Measurements from ENCODE around the gene THAP11. TPM values are rescaled to one million over a fixed set of nuclear protein-coding genes. Genes with fewer than 3 reads are reported as not detected.

THAP11 gene
- total and polyA plus RNA-seq, 2 of the 13 experiments (the other 11 are each of a cell fraction or from before 2014, with no cell fraction given) = 44.2 to 53.4 TPM

DNA sequence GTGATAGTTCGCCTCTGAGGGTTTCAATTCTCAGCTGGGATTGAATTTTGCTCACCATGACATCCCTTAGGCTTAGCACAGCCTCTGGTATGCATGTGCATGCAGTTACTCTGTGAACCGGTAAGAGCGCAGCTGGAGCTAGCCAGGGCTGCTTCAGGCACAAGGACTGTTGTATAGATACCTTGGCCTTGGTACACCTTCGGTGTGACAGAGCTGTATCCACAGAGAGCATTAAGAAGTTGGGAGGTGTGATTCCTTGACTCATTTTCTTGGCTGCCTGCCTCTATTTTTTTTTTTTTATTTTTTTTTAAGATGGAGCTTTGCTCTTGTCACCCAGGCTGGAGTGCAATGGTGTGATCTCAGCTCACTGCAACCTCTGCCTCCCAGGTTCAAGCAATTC lies 2.4 kb downstream of the THAP11 start (continued):
- TF ChIP-seq AGO1 (IDR thresholded peaks at IDR 0.05; ENCODE audit: low read depth, low read length, poor library complexity, severe bottlenecking) (no peak), KLF9 (CRISPR knock-in tag; IDR thresholded peaks at IDR 0.05; ENCODE audit: low read depth) (no peak), GTF3A (CRISPR knock-in tag; conservative IDR thresholded peaks at IDR 0.05) (no peak), ZNF30 (CRISPR knock-in tag; IDR thresholded peaks at IDR 0.05) (no peak), RXRB (CRISPR knock-in tag; IDR thresholded peaks at IDR 0.05; ENCODE audit: borderline replicate concordance) (no peak), ZNF451 (CRISPR knock-in tag; IDR thresholded peaks at IDR 0.05) (no peak), ATRX (CRISPR knock-in tag; IDR thresholded peaks at IDR 0.05; ENCODE audit: borderline replicate concordance) (no peak), NFYB (CRISPR knock-in tag; IDR thresholded peaks at IDR 0.05) (no peak), LCORL (IDR thresholded peaks at IDR 0.05) (no peak), LCORL (CRISPR knock-in tag; IDR thresholded peaks at IDR 0.05) (no peak), NCOR1 (IDR thresholded peaks at IDR 0.05; ENCODE audit: borderline replicate concordance, low read length) (no peak), ZNF564 (CRISPR knock-in tag; IDR thresholded peaks at IDR 0.05) (no peak), PAWR (CRISPR knock-in tag; IDR thresholded peaks at IDR 0.05; ENCODE audit: borderline replicate concordance) (no peak), MAFK (conservative IDR thresholded peaks at IDR 0.05 in 1 of 2, IDR thresholded peaks at IDR 0.05 in 1 of 2; ENCODE audit: low read length in 2 of 2) (no peak), MZF1 (CRISPR knock-in tag; IDR thresholded peaks at IDR 0.05; ENCODE audit: borderline replicate concordance) (no peak), TEAD3 (CRISPR knock-in tag; optimal IDR thresholded peaks at IDR 0.05; ENCODE audit: borderline replicate concordance) (peak; percentile 50), XRCC5 (optimal IDR thresholded peaks at IDR 0.05; ENCODE audit: low read length) (peak; percentile 21), RAD51 (IDR thresholded peaks at IDR 0.05; ENCODE audit: borderline replicate concordance) (no peak), ZNF616 (CRISPR knock-in tag; IDR thresholded peaks at IDR 0.05; ENCODE audit: low read depth) (no peak), FOXJ3 (CRISPR knock-in tag; IDR thresholded peaks at IDR 0.05; ENCODE audit: borderline replicate concordance) (no peak), ZSCAN30 (CRISPR knock-in tag; IDR thresholded peaks at IDR 0.05) (no peak), RCOR2 (CRISPR knock-in tag; IDR thresholded peaks at IDR 0.05) (no peak)
- TF ChIP-seq, protein P1, sequence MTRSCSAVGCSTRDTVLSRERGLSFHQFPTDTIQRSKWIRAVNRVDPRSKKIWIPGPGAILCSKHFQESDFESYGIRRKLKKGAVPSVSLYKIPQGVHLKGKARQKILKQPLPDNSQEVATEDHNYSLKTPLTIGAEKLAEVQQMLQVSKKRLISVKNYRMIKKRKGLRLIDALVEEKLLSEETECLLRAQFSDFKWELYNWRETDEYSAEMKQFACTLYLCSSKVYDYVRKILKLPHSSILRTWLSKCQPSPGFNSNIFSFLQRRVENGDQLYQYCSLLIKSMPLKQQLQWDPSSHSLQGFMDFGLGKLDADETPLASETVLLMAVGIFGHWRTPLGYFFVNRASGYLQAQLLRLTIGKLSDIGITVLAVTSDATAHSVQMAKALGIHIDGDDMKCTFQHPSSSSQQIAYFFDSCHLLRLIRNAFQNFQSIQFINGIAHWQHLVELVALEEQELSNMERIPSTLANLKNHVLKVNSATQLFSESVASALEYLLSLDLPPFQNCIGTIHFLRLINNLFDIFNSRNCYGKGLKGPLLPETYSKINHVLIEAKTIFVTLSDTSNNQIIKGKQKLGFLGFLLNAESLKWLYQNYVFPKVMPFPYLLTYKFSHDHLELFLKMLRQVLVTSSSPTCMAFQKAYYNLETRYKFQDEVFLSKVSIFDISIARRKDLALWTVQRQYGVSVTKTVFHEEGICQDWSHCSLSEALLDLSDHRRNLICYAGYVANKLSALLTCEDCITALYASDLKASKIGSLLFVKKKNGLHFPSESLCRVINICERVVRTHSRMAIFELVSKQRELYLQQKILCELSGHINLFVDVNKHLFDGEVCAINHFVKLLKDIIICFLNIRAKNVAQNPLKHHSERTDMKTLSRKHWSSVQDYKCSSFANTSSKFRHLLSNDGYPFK (CRISPR knock-in tag; IDR thresholded peaks at IDR 0.05; ENCODE audit: borderline replicate concordance) = no peak
- TF ChIP-seq, protein P2, sequence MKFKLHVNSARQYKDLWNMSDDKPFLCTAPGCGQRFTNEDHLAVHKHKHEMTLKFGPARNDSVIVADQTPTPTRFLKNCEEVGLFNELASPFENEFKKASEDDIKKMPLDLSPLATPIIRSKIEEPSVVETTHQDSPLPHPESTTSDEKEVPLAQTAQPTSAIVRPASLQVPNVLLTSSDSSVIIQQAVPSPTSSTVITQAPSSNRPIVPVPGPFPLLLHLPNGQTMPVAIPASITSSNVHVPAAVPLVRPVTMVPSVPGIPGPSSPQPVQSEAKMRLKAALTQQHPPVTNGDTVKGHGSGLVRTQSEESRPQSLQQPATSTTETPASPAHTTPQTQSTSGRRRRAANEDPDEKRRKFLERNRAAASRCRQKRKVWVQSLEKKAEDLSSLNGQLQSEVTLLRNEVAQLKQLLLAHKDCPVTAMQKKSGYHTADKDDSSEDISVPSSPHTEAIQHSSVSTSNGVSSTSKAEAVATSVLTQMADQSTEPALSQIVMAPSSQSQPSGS (CRISPR knock-in tag; IDR thresholded peaks at IDR 0.05) = no peak
- TF ChIP-seq, protein P3, sequence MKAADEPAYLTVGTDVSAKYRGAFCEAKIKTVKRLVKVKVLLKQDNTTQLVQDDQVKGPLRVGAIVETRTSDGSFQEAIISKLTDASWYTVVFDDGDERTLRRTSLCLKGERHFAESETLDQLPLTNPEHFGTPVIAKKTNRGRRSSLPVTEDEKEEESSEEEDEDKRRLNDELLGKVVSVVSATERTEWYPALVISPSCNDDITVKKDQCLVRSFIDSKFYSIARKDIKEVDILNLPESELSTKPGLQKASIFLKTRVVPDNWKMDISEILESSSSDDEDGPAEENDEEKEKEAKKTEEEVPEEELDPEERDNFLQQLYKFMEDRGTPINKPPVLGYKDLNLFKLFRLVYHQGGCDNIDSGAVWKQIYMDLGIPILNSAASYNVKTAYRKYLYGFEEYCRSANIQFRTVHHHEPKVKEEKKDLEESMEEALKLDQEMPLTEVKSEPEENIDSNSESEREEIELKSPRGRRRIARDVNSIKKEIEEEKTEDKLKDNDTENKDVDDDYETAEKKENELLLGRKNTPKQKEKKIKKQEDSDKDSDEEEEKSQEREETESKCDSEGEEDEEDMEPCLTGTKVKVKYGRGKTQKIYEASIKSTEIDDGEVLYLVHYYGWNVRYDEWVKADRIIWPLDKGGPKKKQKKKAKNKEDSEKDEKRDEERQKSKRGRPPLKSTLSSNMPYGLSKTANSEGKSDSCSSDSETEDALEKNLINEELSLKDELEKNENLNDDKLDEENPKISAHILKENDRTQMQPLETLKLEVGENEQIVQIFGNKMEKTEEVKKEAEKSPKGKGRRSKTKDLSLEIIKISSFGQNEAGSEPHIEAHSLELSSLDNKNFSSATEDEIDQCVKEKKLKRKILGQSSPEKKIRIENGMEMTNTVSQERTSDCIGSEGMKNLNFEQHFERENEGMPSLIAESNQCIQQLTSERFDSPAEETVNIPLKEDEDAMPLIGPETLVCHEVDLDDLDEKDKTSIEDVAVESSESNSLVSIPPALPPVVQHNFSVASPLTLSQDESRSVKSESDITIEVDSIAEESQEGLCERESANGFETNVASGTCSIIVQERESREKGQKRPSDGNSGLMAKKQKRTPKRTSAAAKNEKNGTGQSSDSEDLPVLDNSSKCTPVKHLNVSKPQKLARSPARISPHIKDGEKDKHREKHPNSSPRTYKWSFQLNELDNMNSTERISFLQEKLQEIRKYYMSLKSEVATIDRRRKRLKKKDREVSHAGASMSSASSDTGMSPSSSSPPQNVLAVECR (CRISPR knock-in tag; IDR thresholded peaks at IDR 0.05; ENCODE audit: borderline replicate concordance) = 0 out of 2 replicates have a peak, but pooled peaks have one; percentile 9

Data from HepG2 (cell line).